Measurements from ENCODE around the gene PCBD2.
"Not testable (repeated sequence)": the region's sequence is repeated elsewhere in the genome, so short reads cannot be mapped to it uniquely, and the experiment has no call there.

Gene PCBD2

GRCh38 chr5:134964359-134965270 is 59.7 kb downstream of the PCBD2 start:
- DNase-seq: no peak

GRCh38 chr5:134965271-134965825 is 60.4 kb downstream of the PCBD2 start:
- no peak for DNase-seq

- no peak for DNase-seq
Observed at GRCh38 chr5:134967607-134968006, 62.7 kb downstream of the PCBD2 start, which contains the start of gene CATSPER3. TSS of gene CATSPER3 (plus strand) at chr5:134967907. CDS start at chr5:134967992, 85 bp downstream.

DNA sequence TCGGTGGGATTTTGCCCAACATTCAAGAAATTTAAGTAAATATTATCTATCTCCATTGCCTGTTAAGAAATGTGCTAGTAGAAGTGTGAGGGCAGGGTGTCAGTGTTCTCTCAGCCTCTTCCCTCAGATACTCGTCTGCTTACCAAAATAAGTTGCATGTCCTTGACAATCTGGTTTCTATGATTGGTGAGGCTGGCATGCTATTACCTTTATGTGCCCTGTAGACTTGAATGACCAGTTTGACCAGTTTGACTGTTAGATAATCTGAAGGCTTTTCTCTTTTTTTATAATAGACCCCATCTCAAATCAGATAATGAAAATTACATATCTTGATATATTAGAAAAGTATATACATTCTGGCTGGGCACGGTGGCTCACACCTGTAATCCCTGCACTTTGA is 63.1 kb downstream of the PCBD2 start:
- no peak for DNase-seq

GRCh38 chr5:134969166-134969565 is 64.2 kb downstream of the PCBD2 start:
- DNase-seq: no peak

- no peak for DNase-seq
Observed at GRCh38 chr5:134975078-134975715, 70.3 kb downstream of the PCBD2 start.

GRCh38 chr5:134975843-134976242 is 70.9 kb downstream of the PCBD2 start:
- DNase-seq: no peak

- DNase-seq: no peak
Observed at GRCh38 chr5:134976841-134977240, 71.9 kb downstream of the PCBD2 start.

- no peak for DNase-seq
Observed at GRCh38 chr5:134979416-134979815, 74.5 kb downstream of the PCBD2 start.

GRCh38 chr5:134982230-134982629 is 77.3 kb downstream of the PCBD2 start:
- no peak for DNase-seq

DNA sequence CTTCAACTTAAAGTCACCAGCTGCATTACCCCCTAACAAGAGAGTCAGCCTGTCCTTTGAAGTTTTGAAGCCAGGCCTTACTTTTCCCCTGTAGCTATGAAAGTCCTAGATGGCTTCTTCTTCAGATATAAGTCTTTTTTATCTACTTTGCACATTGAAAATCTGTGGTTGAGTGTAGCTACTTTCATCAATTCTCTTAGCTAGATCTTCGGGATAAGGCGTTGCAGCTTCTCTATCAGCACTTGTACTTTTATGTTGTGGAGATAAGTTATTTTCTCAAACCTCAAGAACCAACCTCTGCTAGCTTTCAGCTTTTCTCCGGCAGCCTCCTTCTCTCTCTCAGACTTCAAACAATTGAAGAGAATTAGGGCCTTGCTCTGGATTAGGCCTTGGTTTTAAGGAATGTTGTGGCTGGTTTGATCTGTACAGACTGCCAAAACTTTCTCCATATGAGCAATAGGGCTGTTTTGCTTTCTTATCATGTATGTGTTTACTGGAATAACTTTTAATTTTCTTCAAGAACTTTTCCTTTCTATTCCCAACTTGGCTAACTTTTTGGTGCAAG is 84.4 kb downstream of the PCBD2 start:
- no peak for DNase-seq

- not testable (repeated sequence) for DNase-seq
Observed at GRCh38 chr5:134990183-134990582, 85.3 kb downstream of the PCBD2 start.

GRCh38 chr5:134992148-134992547 is 87.2 kb downstream of the PCBD2 start:
- DNase-seq: no peak

GRCh38 chr5:134993161-134993560 is 88.2 kb downstream of the PCBD2 start:
- DNase-seq: no peak

DNA sequence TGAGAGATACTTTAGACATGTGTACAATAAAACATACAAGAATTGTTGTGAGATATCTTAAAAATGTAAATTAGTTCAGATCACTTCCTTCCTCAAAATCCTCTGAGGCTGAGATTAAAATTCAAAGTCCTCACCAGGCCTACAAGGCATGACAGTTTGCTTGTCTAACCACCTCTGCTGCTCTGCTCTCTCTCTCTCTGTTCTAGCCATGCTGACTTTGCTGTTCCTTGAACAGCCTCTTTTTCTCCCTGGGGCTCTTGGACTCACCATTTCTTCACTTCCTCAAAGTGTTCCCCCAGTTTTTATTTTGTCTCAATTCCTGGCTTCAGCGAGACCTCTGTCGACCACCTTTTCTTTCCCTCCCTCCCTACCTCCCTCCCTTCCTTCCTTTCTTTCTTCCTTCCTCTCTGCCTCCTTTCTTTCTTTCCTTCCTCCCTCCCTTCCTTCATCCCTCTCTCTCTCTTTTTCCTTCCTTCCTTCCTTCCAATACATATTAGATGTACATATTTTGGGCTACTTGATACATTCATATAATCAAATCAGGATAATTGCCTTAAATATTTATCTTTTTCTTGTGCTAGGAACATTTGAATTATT is 89.7 kb downstream of the PCBD2 start:
- DNase-seq: no peak

- DNase-seq: no peak
Observed at GRCh38 chr5:134995850-134996402, 91.0 kb downstream of the PCBD2 start.

GRCh38 chr5:134997015-134997414 is 92.1 kb downstream of the PCBD2 start:
- DNase-seq: no peak

- DNase-seq: not testable (repeated sequence)
Observed at GRCh38 chr5:134998068-134998467, 93.1 kb downstream of the PCBD2 start.

DNA sequence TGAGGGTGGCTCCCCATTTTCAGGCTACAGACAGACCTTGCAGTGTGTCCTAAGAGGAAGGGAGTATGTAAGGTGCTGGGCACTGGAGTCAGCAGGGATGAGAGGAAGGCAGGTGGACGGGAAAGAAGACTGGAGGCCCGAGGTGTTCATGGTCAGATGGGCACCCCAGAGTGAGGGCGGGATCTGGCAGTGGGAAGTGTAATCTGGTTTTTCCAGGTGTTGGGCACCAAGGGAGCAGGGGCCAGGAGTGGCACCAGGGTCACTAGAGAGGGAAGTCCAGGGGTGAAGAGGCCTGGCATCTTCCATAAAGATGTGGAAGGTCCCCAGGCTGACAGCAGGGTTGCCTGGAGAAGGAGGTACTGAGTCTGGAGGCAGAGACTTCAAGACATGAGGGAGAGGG is 99.4 kb downstream of the PCBD2 start:
- no peak for DNase-seq

- no peak for DNase-seq
Observed at GRCh38 chr5:135005076-135005475, 100.1 kb downstream of the PCBD2 start.

DNA sequence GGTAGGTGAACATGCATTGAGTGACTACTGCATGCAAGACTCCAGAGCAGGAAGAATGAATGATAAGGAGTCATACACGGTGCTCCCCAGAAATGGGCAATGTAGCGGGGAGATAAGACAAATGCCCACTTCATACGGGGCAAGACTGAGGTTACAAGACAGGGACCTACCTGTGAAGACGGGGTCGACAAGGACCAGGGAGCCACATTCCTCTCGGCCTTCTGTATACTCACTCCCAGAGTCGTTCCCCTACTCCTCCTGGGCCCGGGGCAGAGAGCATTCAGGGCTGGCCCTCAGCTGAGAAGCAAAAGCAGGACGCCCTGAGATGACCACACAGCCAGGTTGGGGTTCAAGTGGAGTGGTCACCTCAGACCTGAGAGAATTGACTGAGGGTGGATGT is 102.4 kb downstream of the PCBD2 start:
- no peak for DNase-seq

DNA sequence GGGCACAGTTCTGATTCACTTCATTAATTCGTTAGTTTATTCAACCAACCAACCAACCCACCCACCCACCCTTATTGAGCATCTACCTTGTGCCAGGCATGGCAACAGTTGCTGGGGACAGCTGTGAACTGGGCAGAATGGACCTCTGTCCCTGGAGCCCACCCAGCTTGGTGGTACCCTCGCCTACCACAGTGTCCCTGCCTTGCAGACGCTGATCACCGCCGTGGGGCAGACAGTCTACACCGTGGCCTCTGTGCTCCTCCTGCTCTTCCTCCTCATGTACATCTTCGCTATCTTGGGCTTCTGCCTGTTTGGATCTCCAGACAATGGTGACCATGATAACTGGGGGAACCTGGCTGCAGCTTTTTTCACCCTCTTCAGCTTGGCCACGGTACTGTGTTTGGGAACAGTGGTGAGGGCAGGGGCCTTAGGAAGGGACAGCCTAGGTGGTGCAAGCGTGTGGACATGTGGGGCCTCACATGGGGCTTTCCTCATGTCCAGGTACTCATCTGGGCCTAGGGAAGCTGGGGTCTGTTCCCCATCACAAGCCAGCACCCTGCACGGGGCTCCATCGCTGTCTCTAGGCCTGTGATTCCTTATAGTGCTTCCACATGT is 102.9 kb downstream of the PCBD2 start:
- DNase-seq: no peak

Data from activated T-cell treated with anti-CD3 and anti-CD28 coated beads, Interleukin-2, amount 50 U/mL, for 1 hour (primary cell).